ENCODE results near the gene TTC7B.

Gene TTC7B

DNA sequence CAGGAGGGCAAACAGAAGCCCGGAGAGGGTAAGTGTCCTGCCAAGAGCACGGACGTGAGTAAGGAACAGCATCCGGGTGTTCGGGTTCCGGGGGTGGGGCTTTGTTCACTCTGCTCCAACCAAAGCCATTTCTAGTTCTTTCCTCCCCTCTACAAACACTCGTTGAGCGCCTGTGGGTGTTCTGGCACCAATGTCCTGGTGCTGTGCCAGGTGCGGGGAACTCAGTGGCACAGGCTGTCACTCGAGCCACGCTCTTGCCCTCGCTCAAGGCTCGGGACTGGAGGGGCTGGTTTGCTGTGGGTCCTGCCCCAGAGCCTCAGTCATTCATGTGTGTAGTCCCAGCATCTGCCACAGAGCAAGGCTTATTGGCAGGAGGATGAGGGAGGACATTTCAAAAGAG lies 261.9 kb downstream of the TTC7B start:
- DNase-seq, result no peak

DNA sequence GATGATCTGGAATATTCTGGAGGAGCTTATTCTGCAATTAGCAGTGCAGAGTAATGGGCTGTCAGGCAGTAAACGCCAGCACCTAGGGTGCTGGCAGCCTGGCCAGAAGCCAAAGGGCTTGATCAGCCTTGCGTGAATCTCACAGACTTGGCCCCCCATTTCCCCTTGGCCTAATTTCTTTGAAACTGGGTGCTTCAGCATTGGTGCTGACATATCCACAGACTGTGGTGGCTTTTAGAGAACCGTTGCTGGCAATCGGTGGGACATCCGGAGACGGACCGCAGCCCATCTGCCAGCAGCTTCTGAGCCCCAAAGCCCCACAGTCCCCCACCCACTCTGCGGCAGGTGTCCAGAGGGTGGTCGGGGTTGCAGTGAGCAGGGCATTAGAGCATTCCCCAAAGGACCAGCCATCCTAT lies 262.3 kb downstream of the TTC7B start:
- no peak for DNase-seq

DNA sequence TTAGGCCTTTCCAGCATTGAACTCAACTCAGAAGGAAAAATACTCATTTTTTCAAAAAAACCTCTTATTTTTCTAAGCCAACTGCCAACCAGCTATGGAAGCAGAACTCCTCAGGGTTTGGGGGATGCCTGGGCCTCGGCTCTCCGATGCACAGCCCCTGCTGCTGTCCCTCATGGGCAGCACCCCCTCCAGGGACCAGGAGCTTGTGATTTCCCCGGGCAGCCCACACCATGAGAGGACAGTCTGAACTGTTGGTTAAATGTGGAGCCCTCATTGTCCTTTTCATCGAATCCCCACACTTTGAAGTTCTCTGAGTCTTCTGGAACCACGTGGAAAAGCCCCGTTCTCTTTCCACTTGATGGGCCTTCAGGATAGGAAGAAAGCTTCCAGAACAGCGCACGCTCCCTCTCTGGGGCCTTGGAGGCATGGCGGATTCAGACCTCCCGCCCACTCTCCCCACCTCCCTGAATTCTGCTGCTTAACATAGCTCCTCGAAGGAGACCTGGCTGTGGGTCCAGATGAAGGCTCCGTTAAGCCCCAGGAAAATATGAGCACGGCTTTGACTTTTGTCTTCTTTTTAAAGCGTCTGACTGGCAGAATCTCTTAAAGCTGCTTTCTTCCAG lies 262.8 kb downstream of the TTC7B start:
- no peak for DNase-seq

DNA sequence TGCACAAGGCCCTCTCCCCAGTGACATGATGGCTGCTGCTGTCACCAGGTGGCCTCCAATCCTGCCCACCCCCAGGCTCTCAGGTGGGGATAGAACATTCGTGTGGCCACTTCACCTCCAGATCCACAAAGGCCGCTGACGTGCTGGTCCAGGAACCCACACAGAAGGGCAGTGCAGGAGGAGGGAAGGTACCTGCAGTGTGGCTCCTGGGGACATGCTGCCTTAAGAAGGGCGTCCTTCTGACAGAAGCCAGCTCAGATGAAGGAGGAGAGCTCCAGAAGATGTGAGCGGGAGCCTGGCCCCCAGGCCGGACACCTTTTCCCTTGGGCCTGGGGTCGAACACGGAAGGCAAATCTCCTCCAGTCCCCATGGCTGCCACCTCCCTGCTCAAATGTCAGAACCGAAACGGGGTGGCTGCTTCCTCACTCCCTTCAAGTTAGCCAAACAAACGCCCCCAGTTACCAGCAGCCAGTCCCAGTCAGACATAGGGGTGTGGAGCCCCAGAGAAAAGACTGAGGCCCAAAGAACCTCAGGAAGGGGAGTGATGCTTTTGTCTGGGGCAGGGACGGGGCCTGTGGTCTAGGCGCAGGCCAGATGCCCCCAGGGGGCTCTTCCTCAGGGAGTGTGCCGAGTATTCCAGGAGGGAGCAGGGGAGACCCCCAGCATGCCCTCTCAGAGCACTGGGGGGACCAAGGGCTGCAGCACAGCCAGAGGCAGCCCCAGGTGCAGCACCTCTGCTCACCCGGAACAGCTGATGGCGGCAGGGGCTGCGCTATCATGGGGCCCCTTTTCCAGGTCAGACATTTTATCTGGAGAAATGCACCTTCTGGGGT lies 263.5 kb downstream of the TTC7B start:
- no peak for DNase-seq

DNA sequence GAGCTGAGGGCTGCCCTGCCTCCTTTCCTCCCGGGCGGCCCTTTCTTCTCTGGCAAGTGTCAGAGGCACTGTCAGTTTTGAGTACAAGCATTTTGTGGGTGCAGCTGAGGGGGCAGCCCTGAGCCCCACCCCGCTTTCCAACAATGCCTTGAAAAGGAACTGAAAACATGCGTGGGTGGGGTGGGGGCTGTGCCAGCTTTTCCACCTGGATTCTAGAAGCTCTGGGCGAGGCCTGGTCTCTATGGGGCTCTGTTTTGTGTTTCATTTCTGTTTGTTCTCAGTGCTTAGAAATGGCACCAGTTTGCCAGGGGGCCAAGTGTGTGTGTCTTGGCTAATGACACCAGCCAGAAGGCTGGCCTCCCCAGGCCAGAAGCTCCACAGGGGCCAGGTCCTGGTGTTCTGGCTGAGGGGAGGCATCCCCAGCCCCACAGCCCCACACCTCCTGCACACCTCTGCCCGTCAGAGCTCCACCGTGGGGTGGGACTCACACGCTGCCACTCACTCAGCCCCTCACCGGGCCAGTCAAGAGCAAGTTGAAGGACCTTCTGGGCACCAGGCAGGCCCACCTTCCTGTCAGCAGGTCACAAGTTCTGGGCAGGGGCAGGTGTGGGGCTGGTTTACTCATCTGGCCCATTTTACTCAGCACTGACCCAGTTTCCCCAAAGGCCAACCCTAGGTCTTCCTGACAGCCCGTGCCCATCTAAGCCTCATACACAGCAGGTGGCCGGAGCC lies 264.3 kb downstream of the TTC7B start:
- DNase-seq, result no peak

DNA sequence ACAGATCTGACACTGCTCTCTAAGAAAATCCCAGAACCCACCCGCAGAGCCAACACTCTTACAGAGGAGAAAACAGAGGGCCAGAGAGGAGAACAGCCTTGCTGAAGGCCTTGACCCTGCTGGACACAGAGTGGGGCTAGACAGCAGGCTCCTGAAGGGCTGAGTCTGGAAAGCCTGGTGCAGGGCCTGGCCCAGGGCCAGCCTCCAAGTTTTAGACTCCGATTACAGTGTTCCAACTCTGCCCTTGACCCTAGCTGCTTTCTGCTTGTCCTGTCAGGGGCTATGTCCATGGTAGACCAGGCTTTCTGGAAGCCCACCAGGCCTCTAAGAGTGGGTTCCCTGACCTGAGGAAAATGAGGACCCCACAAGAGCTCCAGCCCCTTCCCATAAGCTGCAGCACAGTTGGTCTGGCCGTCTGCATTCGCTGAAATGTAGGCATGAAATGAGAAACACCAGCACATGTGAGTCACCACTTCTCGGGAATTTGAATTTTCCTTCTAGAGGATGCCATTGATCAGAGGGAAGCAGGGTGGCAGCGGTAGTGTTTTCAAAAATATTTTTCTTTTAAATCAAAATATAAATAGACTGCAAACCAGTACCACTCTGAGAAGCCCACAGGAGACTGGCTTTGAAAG lies 265.0 kb downstream of the TTC7B start:
- DNase-seq, result no peak

DNA sequence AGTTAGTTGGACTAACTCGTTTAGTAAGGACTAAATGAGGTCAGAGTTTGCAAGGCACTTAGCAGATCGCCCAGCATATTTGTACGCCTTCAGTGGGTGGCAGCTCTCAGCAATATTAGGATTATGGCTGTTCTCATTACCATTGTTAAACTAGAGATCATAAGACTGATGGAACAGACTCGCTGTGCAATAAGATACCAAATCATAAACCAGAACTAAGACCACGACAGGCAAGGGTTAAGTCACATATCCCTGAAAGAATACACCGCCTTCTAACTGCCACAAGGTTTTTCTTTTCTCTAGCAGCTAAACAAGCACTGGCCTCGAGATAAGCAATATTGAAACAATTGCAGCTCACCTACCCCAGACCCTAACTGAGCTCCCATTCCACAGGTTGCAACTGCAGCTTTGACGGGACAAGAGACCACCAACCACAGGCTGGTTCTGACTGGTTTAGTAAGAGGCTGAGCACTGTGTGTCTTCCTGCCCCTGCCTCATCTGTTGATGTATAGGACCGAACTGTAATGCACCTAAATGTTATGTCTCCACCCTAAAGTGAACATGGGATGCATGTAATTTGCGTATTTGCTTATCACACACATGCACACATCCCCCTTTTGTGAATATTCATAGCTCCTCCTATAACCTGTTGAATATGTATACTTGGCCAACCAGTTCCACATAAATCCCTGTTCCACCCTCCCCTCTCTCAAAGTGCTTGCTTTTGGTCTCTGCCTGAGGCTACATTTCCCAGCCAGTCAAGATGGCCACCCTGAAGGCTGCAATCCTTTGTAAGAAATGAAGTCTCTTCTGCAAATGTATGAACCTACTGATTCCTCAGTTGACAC lies 266.2 kb downstream of the TTC7B start:
- no peak for DNase-seq

DNA sequence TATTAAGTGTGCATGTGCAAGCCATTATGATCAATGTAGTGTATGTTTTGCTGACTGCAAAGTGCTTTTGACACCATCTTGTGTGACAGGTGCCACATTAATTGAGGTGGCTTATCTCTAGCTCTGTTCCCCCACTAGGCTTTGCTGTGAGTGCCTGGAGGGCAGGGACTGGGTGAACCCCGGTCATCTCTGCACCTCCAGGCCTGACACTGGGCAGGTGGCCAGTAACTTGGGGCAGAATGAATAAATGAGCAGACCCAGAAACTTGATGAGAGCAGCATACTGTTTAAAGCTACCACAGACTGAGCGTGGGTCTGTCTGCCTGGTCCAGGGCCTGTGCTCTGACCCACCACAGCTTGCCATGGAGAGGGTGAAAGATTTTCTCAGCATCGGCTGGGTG lies 267.8 kb downstream of the TTC7B start:
- no peak for DNase-seq

DNA sequence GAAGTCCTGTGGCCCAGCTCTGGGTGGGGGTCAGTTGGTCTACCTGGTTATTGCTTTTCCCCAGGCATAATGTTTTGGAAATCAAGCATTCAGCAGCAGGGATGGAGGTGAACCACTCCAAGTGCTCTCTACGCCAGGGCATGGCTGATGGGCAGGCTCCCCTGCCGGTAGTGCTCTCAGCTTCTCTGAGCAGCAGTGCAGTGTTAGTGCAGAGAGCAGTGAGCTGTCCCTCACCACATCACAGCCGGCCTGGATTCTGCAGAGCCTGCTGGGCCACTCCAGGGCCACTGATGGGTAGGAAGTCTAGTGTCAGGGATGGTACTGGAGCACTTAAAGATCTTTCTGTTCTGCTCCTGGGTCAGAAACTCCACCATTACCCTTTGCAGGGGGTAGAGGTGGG lies 268.3 kb downstream of the TTC7B start:
- no peak for DNase-seq

DNA sequence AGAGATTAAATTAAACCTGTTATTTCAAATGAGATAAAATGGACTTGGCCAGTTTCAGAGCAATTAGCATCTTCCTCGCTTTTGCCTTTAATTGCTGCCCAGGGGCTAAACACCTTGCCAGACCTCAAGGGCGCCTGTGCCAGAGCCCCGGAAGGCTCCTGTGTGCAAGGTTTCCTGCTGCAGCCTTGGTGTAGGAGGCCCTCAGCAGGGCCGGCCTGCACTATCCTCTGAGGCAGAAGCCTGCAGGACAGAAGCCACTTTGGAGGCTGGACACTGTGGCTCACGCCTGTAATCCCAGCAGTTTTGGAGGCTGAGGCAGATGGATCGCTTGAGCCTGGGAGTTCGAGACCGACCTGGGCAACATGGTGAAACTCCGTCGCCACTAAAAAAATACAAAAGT lies 269.0 kb downstream of the TTC7B start:
- DNase-seq, result no peak

DNA sequence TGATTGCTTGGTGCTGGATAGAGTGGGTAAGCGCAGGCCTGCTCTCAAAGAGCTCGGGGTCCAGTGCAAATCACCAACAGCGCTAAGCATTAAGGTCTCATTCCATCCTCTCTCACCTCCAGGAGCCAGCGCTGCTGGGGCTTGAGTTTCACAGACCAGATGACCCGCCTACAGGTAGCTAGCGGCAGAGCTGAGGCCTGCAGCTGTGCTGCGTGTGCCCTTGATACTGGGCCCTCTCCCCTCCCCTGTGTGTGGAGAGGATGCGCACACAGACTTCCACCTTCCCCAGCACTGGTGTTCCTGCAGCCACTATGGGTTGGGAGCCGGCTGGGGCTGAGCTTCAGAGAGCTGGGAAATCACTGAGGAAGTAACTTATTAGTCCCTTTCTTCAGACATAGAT lies 269.5 kb downstream of the TTC7B start:
- no peak for DNase-seq

DNA sequence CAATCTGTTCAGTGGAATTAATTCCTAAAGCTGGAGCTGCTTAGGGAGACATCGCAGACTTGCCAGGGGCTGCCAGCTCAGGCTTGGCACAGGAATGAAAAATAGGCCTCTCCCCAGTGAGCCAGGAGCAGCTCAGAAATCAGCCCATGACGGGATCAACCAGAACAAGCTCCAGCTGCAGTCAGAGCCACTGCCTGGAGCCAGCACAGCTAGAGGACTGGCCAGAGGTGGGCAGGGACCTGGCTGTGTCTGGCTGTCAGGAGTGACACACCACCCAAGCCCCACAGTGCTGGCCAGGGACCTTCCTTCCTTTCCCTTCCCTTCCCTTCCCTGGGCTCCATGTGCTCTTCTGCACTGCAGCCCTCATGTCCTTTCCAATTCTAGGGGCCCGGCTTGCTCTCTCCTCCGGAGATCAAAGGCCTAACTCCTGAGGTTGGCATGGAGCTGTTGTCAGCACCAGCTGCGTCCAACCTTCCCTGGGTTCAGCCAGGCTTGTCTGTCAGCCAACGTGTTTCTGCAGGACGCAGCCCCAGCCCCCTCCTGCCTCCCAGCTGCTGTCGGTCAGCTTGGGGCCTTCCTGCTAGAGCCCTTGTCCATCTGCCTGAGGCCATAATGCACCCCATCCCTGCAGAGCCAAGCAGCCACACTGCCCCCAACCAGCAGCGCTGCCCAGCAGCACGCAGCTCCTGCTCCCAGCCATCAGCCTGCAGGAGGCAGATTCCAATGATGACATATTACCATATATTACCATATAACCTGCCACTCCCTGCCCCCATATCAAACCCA lies 270.1 kb downstream of the TTC7B start:
- no peak for DNase-seq

DNA sequence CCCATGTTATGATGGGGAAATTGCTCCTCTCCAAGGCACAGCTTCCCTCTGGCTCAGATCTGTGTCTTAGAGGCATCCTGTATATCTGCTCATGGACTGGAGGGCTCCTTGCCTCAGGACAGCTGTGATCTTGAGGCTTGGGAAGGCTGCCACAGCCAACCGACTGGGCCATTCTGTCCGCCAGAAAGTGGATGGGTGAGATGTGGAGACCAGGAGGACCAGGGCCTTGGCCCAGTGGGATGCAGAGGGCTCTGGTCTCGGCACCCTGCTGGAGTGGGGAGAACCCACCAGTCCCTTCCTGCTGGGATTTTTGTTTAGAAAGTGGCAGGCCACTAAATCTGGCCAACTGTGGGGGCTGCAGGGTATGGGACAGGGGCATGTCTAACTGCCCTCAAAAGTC lies 270.8 kb downstream of the TTC7B start:
- no peak for DNase-seq

DNA sequence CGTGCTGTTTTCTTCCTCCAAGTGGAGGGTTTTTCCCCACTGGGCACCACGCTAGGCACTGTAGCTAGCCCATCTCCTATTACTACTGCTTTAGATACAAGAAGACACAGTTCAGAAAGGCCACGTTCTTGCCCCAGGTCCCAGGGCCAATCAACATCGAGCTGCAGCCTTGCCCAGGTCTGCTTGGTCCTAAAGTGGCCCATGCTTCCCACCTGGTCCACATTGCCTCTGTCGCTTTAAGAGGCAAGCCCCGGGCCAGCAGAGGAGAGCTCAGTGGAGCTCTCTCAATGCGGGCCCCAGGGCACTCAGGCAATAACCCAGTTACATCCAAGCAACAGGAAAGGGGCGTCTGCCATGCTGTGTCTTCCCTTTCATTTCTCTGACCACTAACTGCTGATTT lies 271.3 kb downstream of the TTC7B start:
- no peak for DNase-seq

DNA sequence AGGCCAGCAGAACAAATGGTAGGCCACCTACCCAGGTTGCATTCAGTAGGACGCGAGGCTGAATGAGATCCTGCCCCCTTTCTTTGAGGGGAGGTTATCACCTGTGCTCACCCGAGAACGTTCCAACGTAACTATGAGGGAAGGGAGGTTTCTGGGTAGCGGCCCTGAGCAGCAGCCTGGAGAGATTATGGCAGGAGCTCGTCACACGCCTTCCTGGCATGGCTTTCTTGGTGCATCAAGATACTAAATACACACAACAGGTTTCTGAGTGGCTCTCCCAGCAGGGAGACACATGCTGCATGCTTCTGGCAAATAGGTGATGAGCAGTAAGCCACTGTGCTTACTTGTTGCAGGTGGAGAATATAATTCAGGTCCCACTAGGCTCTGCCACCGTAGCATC lies 271.7 kb downstream of the TTC7B start:
- DNase-seq, result no peak

DNA sequence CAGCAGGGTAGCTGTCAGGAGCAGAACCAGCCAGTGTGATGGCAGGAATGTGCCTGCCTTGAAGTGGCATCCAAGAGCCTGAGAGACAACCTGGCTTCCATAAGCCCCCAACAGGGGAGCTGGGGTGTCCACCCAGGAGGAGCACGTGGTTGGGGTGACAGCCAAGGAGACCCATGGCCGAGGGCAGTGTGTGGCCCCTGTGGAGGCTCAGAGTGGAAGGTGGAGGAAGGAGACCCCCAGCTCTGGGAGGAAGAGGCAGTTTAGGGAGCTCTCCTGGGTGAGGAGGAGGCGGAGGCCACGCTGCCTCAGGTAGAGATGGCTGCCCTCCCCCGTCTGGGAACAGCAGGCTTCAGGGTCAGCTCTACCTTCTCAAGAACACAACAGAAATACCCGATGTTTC lies 272.4 kb downstream of the TTC7B start:
- DNase-seq, result no peak

DNA sequence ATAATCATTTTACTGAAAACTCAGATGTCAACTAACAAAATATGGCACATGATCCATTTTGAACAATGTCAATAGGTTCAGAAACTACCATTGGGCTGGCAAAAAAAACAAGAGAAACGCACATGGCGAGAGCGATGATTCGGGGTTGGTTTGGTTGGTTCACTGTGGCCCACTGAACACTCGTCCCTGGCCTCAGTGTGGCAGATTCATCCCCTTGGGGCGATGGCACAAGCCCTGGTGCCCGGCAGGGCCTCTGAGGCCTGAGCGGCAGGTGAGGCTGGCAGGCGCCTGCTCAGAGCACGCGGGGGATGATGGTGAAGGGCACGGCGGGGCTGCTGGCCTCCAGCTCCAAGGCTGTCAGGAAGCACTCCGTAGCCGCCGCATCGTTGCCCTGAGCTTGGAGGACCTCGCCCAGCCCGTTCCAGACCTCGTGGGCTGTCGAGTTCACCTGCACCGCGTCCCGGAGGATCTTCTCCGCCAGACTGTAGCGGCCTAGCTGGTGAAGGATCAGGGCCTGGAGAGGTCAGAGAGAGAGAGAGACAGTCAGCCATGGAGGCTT lies 275.1 kb downstream of the TTC7B start:
- DNase-seq, result no peak

DNA sequence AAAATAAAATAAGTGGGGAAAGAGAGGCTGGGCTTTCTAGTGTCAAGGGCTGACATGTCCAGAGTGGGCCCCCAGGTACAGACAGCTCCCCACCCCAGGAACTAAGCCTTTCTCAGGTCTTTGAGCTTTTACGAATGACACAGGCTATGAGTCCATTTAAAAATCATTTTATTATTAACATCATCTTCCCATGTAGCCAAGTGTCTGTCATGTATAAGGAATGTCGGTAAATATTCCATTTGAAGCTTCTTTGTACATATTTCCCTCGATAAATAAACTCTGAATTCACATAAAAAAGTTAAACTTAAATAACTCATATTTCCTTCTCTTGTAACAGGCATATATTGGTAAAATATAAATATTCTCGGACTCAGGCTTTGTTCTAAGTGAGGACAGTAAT lies 275.8 kb downstream of the TTC7B start:
- DNase-seq, result no peak

DNA sequence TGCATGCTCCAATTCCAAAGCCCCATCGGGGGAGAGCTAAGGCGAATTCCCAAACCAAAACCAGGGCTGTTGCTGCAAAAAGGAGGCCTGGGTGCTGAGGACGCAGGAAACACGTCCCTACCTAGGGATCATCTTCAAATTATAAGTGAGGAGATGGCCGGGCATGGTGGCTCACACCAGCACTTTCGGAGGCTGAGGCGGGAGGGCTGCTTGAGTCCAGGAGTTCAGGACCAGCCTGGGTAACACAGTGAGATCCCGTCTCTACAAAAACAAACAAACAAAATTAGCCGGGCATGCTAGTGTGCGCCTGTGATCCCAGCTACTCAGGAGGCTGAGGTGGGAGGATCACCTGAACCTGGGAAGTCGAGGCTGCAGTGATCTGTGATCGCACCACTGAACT lies 276.2 kb downstream of the TTC7B start:
- no peak for DNase-seq

DNA sequence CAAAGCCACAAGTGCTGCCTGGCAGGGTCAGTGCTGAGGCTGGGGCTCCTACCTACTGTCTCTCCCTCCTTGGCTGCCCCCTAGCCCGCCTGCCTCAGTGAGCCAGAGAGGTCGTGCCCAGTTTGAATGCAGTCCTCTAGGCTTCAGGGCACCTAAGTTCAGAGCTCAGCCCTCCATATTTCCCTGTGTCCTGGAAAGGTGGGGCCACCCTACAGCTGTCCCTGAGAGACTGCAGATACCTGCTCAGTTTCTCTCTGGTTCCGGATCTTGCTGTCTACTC lies 276.8 kb downstream of the TTC7B start:
- DNase-seq, result no peak

DNA sequence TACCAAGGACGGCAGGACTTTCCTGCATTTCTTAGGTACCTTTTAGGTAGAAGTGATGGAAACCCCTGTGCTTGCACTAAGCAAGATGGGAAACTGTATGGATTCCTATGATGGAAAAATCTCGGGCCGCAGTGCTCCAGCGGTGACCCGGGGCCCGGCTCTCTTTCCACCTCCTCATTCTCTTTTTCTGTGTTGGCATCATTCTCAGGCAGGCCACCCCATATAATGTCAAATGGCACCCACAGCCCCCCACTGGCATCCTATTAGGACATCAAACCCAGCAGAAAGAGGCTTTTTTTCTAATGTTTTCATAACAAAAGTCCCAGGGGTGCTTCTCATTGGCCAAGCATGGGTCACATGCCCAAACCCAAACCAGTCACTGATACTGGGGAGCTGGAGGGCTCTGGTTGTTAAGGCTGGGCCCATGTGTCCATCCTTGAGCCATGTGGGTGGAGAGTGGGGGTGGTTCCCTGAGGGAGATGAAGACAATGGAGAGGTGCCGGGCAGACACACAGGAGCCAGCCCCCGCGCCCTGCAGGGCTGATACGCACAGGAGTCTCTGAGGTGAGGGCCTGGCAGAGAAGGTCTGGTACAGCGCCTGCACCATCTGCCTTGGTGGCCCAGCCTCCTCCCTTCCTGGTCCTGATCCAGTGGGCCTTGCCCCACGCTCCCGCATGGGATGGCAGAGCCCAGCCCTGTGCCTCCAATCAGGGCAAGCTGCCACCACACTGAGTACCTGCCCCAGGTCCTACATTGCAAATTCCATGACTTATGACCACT lies 277.3 kb downstream of the TTC7B start:
- no peak for DNase-seq
